ENCODE data around the gene IRF9. TPM values are rescaled to one million over a fixed set of nuclear protein-coding genes. Genes with fewer than 3 reads are reported as not detected.

The IRF9 gene
- total RNA-seq, 2 experiments from 2014 or later: 172 to 209 TPM

DNA sequence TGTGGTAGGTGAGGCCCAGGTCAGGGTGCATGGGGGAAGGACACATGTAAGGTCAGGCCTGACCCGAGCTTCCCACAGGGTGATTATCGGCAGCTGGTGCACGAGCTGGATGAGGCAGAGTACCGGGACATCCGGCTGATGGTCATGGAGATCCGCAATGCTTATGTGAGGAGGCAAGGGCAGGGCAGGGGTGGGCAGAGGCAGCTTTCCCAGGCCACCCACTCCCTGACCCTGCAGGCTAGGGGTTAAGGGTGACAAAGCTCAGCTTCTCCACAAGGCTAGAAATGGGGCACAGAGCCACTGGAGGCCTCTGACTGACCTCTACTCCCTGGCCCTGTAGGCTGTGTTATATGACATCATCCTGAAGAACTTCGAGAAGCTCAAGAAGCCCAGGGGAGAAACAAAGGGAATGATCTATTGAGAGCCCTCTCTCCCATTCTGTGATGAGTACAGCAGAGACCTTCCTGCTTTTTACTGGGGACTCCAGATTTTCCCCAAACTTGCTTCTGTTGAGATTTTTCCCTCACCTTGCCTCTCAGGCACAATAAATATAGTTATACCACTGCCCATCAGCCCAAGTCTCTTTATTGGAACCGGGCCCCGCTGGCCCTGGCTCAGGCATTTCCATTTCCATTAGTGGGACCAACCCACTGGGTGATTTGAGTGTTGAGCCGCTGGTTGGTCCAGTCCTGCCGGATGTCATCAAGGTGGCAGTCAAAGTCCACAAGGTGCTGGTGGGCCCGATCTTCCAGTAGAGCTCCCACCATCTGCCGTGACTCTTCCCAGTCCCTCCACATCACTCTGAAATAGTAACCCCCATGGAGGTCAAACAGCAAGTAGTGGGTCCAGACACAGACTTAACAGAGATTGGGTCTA lies 22.4 kb upstream of the IRF9 start:
- H3K4me3 Mint-ChIP-seq: peak overlapping the region; percentile 88
- peaks cover 52% of the 10 kb centered on the region for H3K4me1 Mint-ChIP-seq
- ATAC-seq (no peak), DNase-seq (no peak)
- no peaks in the 10 kb centered on the region for H3K9me3 Mint-ChIP-seq (ENCODE audit: low read depth)
- H3K27me3 Mint-ChIP-seq: no peaks in the 10 kb centered on the region
- H3K27ac Mint-ChIP-seq: peak overlapping the region; percentile 78
- intact Hi-C loops (cut with DNase I, micrococcal nuclease): loop anchor here in 1 of 2 experiments (5.0 kb wide), 1 partner anchor 294 kb away; no protein-coding TSS in a partner anchor
- CTCF ChIA-PET: interaction anchor here (0.7 to 2.5 kb wide), 5 partner anchors 8 to 36 kb away, joined by 3 to 14 read pairs (median 5); partner anchors contain the start of genes IRF9, PSME2 and RNF31
- H3K36me3 Mint-ChIP-seq (ENCODE audit: low read depth): peaks cover 62% of the 10 kb centered on the region
- POLR2A ChIA-PET: interaction anchor here (0.7 to 1.1 kb wide), 2 partner anchors 8 to 46 kb away, joined by 3 read pairs; partner anchors contain the start of gene RNF31

GRCh38 chr14:24139272-24139934 lies 21.7 kb upstream of the IRF9 start:
- POLR2A ChIA-PET: interaction anchor here (1.1 kb wide), 2 partner anchors 8 to 25 kb away, joined by 3 to 4 read pairs; partner anchors contain the start of genes DCAF11, NRL and RNF31
- Mint-ChIP-seq H3K36me3 (ENCODE audit: low read depth) (peaks cover 67% of the 10 kb centered on the region), H3K9me3 (ENCODE audit: low read depth) (no peaks in the 10 kb centered on the region), H3K4me1 (peaks cover 59% of the 10 kb centered on the region), H3K27me3 (no peaks in the 10 kb centered on the region), H3K27ac (peak overlapping the region; percentile 78), H3K4me3 (peak overlapping the region; percentile 88)
- intact Hi-C loops (cut with DNase I, micrococcal nuclease): loop anchor here in 1 of 2 experiments (5.0 kb wide), 1 partner anchor 293 kb away; no protein-coding TSS in a partner anchor
- no peak for ATAC-seq
- peak; percentile 61 for DNase-seq
- CTCF ChIA-PET: interaction anchor here (0.7 to 2.5 kb wide), 3 partner anchors 31 to 36 kb away, joined by 3 to 9 read pairs (median 4); no protein-coding TSS in a partner anchor

GRCh38 chr14:24141097-24141880 lies 19.8 kb upstream of the IRF9 start, which contains the start of gene EMC9:
EMC9 (minus strand) TSS chr14:24141591; CDS start chr14:24141304, 287 bp downstream.
- DNase-seq: peak; percentile 100
- Mint-ChIP-seq H3K27ac (peak within 1 kb of the TSS; percentile 97), H3K36me3 (ENCODE audit: low read depth) (peaks cover 84% of the 10 kb centered on the region), H3K4me3 (peak within 1 kb of the TSS; percentile 88), H3K27me3 (no peaks in the 10 kb centered on the region), H3K4me1 (peaks cover 66% of the 10 kb centered on the region), H3K9me3 (ENCODE audit: low read depth) (no peaks in the 10 kb centered on the region)
- intact Hi-C loops (cut with DNase I, micrococcal nuclease): loop anchor here (1.0 to 10.0 kb wide), 13 partner anchors 20 to 1106 kb away; partner anchors contain the start of genes DCAF11 (in 2 of the 2), GMPR2 (in 2 of the 2), IRF9 (in 2 of the 2) and NEDD8 (in 2 of the 2)
- POLR2A ChIA-PET: interaction anchor here (0.6 to 1.9 kb wide), 14 partner anchors 10 to 289 kb away, joined by 3 to 19 read pairs (median 5); partner anchors contain the start of genes CHMP4A, DCAF11, IRF9 and KHNYN
- CTCF ChIA-PET: interaction anchor here (0.5 to 1.6 kb wide), 9 partner anchors 20 to 167 kb away, joined by 3 to 15 read pairs (median 3); partner anchors contain the start of genes CIDEB, DCAF11, IRF9 and NRL
- ATAC-seq: peak; percentile 87

GRCh38 chr14:24143511-24143910 lies 17.6 kb upstream of the IRF9 start:
- no peak overlapping the region for H3K4me3 Mint-ChIP-seq
- H3K36me3 Mint-ChIP-seq (ENCODE audit: low read depth): peaks cover 74% of the 10 kb centered on the region
- CTCF ChIA-PET: interaction anchor here (0.7 to 2.6 kb wide), 4 partner anchors 17 to 164 kb away, joined by 3 to 16 read pairs (median 4); partner anchors contain the start of genes CIDEB, DCAF11, IRF9 and NRL
- peak overlapping the region; percentile 19 for H3K27ac Mint-ChIP-seq
- intact Hi-C loops (cut with DNase I, micrococcal nuclease): loop anchor here in 1 of 2 experiments (10.0 kb wide), 3 partner anchors 679 to 1109 kb away; partner anchors contain the start of genes ACIN1, C14orf119, NGDN and PSMB5
- no peaks in the 10 kb centered on the region for H3K9me3 Mint-ChIP-seq (ENCODE audit: low read depth)
- H3K27me3 Mint-ChIP-seq: no peaks in the 10 kb centered on the region
- DNase-seq (no peak), ATAC-seq (no peak)
- POLR2A ChIA-PET: interaction anchor here (1.3 kb wide), 2 partner anchors 17 to 29 kb away, joined by 3 read pairs; partner anchors contain the start of gene IRF9
- peaks cover 57% of the 10 kb centered on the region for H3K4me1 Mint-ChIP-seq

GRCh38 chr14:24144451-24144850 lies 16.6 kb upstream of the IRF9 start:
- DNase-seq (no peak), ATAC-seq (no peak)
- Mint-ChIP-seq H3K27me3 (no peaks in the 10 kb centered on the region), H3K36me3 (ENCODE audit: low read depth) (peaks cover 72% of the 10 kb centered on the region), H3K4me1 (peaks cover 57% of the 10 kb centered on the region), H3K27ac (peak overlapping the region; percentile 97), H3K4me3 (peak overlapping the region; percentile 94), H3K9me3 (ENCODE audit: low read depth) (no peaks in the 10 kb centered on the region)
- intact Hi-C loops (cut with DNase I, micrococcal nuclease): loop anchor here in 1 of 2 experiments (10.0 kb wide), 3 partner anchors 680 to 1110 kb away; partner anchors contain the start of genes ACIN1, C14orf119, NGDN and PSMB5
- ChIA-PET CTCF (interaction anchor here (0.8 to 2.6 kb wide), 2 partner anchors 17 to 30 kb away, joined by 3 to 16 read pairs; partner anchors contain the start of gene IRF9), POLR2A (interaction anchor here (1.3 to 4.1 kb wide), 3 partner anchors 16 to 30 kb away, joined by 3 to 36 read pairs (median 3); partner anchors contain the start of gene IRF9)

DNA sequence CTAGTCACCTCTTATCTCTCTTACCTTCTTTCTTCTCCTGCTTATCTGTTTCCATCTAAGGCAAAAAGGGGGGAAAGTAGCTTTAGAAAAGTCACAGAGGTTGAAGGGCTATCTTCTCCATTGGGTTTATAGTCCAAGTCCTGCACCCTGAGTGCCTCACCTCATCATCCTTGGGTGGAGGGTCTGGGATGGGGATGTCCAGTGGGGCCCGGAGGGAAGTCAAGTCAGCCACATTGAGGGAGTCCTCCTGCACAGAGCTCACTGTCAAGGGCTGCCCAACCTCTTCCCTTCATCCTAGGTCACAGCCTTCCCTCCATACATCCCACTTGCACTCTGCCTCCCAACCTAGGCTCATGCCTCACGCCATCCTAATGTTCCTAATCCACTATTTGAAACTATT lies 15.8 kb upstream of the IRF9 start:
- peaks cover 56% of the 10 kb centered on the region for H3K4me1 Mint-ChIP-seq
- intact Hi-C loops (cut with DNase I, micrococcal nuclease): loop anchor here (5.0 to 10.0 kb wide), 4 partner anchors 152 to 1110 kb away; partner anchors contain the start of genes ACIN1 (in 1 of the 2), C14orf119 (in 1 of the 2), DHRS1 (in 1 of the 2) and NGDN (in 1 of the 2)
- CTCF ChIA-PET: interaction anchor here (0.7 to 3.6 kb wide), 7 partner anchors 10 to 131 kb away, joined by 3 to 43 read pairs (median 11); partner anchors contain the start of genes DCAF11, IRF9, NRL and PSME1

GRCh38 chr14:24145690-24146452 lies 15.2 kb upstream of the IRF9 start:
- ChIA-PET CTCF (interaction anchor here (0.6 to 3.6 kb wide), 13 partner anchors 8 to 1088 kb away, joined by 3 to 43 read pairs (median 3); partner anchors contain the start of genes DCAF11, IPO4, IRF9 and NRL), POLR2A (interaction anchor here (1.0 to 4.1 kb wide), 7 partner anchors 9 to 825 kb away, joined by 3 to 36 read pairs (median 6); partner anchors contain the start of genes DCAF11, IRF9, NRL and PABPN1)
- no peak for DNase-seq
- Mint-ChIP-seq H3K27me3 (no peaks in the 10 kb centered on the region), H3K9me3 (ENCODE audit: low read depth) (no peaks in the 10 kb centered on the region), H3K4me1 (peaks cover 61% of the 10 kb centered on the region), H3K4me3 (peak overlapping the region; percentile 94), H3K36me3 (ENCODE audit: low read depth) (peaks cover 69% of the 10 kb centered on the region), H3K27ac (peak overlapping the region; percentile 97)
- intact Hi-C loops (cut with DNase I, micrococcal nuclease): loop anchor here (1.0 to 10.0 kb wide), 11 partner anchors 10 to 1111 kb away; partner anchors contain the start of genes ACIN1 (in 1 of the 2), C14orf119 (in 1 of the 2), CHMP4A (in 1 of the 2) and DCAF11 (in 1 of the 2)
- no peak for ATAC-seq

More for the DNA sequence above, 15.8 kb upstream of the IRF9 start:
- no peak for ATAC-seq
- Mint-ChIP-seq H3K27me3 (no peaks in the 10 kb centered on the region), H3K36me3 (ENCODE audit: low read depth) (peaks cover 69% of the 10 kb centered on the region), H3K9me3 (ENCODE audit: low read depth) (no peaks in the 10 kb centered on the region), H3K27ac (peak overlapping the region; percentile 97), H3K4me3 (peak overlapping the region; percentile 94)
- POLR2A ChIA-PET: interaction anchor here (2.5 to 4.1 kb wide), 2 partner anchors 9 to 16 kb away, joined by 24 to 36 read pairs; partner anchors contain the start of genes IRF9 and PSME1
- no peak for DNase-seq

GRCh38 chr14:24146453-24146977 lies 14.6 kb upstream of the IRF9 start, which contains the start of gene PSME2:
PSME2 (minus strand) TSS chr14:24146610; CDS start chr14:24146581, 29 bp downstream.
- ChIA-PET POLR2A (interaction anchor here (0.5 to 4.1 kb wide), 12 partner anchors 8 to 857 kb away, joined by 3 to 36 read pairs (median 5); partner anchors contain the start of genes DCAF11, IRF9, NRL and PABPN1), CTCF (interaction anchor here (0.6 to 3.6 kb wide), 19 partner anchors 9 to 1089 kb away, joined by 3 to 43 read pairs (median 4); partner anchors contain the start of genes CIDEB, DCAF11, IPO4 and IRF9)
- DNase-seq: peak; percentile 95
- Mint-ChIP-seq H3K27me3 (no peaks in the 10 kb centered on the region), H3K36me3 (ENCODE audit: low read depth) (peaks cover 74% of the 10 kb centered on the region), H3K27ac (peak within 1 kb of the TSS; percentile 97), H3K4me1 (peaks cover 61% of the 10 kb centered on the region), H3K9me3 (ENCODE audit: low read depth) (no peaks in the 10 kb centered on the region), H3K4me3 (peak within 1 kb of the TSS; percentile 94)
- intact Hi-C loops (cut with DNase I, micrococcal nuclease): loop anchor here (1.0 to 10.0 kb wide), 11 partner anchors 10 to 1112 kb away; partner anchors contain the start of genes ACIN1 (in 1 of the 2), C14orf119 (in 1 of the 2), CHMP4A (in 1 of the 2) and DCAF11 (in 1 of the 2)
- ATAC-seq: peak; percentile 74

Measured in activated CD4-positive, alpha-beta T cell treated with anti-CD3 and anti-CD28 coated beads for 36 hours (primary cell).